Suppressor macrophage treated with lipopolysaccharide for 4 hours (primary cell): ENCODE measurements around the gene PEAK1.

Source experiments
- DNase-seq: peaks from one replicate; pipeline ENCODE4 v3.0.0-alpha.2; 2020

The PEAK1 gene

DNA sequence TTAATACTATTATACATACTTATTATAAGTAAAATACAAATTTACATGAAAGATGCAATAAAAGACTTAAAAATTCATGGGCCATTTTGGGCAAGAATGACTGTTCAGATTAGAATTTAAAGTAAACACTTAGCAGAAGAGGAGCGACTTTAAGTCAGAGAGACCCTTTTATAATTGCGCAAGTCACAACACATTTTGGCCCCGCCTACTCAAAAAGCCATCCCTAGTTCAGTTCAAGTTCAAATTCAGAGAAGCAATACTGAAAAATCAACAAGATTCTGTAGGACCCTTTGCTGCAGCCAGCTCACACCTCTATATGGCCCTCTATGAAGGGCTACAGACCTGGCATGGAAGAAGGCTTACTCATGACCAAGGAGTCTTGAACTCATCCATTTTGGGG is 64.6 kb downstream of the PEAK1 start:
- DNase-seq: no peak

DNA sequence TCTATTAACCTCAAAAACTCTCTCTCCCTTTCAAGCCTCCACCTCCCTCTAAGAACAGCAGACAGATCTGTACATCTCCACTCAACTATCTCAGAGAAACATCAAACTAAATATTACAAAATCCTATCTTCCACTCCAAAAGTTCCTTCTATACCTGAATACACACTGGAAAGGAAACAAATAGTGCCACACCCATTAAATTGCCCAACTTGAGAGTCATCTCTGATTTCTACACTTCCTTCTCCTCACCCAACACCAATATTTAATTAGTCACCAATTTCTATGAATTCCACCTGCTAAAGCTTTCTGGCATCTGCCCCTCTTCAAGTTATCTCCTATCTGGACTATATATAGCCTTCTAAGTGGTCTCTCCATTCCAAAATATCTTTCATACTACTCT is 65.8 kb downstream of the PEAK1 start:
- no peak for DNase-seq

DNA sequence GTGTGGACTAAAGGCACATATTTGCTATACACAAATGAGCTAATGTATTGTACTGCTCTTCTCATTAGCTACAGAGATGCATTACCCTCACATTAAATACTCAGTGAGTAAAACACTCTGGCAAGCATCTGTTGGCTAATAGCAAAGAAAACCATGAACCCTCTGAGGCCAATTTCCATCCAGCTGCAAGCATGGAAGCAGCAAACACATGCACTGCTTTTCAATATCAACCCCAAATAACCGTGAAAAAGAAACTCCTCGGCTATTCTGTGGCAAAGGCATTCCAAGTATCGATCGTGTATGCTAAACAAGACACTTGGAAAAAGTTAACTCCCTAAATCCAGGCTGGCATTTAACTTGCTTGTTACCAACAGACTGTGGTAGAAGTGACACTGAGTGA is 67.0 kb downstream of the PEAK1 start:
- no peak for DNase-seq

DNA sequence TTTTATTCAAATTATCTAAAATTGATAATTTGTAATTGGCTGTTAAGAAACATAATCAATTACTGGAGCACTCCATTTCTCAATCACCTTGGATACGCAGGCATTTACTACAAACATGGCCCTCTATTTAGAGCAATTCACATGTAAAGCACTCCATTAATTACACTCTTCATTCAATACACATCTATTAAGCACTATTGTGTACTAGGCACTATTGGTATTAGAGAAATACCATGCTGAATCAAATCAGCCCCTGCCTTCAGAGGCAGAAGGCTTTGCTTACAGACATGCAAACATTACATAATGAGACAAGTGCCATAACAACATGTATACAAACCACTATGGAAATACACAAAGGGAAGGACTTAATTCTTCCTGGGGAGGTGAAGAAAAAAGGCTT is 69.1 kb downstream of the PEAK1 start:
- DNase-seq: no peak

DNA sequence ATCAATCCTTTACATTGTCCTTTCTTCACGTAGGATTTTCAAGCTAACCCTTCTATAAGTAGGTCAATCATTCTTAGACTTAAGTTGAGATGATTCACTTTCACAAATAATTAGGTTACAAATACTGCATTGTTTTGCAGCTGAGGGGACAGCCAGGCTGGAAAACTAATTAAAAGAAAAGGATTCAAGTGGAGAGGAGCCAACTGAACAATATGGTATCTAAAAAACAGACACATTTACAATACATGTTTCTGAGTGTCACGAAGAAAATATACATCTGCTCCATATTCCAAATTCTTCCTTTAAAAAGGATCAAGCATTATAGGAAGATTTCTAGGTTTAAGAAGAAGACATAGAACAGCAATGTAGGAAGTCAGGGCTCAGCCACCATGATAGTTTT is 70.2 kb downstream of the PEAK1 start:
- no peak for DNase-seq

DNA sequence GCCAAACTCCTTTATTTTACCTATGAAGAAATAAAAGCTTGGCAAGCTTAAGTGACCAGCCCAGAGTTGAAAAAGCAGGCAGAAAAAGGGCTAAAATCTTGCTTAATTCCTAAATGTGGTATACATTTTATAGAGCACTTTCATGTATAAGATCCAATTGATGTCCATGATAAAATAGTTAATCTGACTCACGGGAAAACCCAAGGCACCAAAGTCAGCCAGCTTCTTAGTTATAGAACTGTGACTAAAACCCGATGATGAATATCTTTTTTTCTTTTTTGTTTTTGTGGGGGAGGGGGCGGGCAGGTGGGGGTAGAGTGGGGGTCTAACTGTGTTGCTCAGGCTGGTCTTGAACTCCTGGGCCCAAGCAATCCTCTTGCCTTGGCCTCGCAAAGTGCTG is 71.4 kb downstream of the PEAK1 start:
- DNase-seq: no peak

DNA sequence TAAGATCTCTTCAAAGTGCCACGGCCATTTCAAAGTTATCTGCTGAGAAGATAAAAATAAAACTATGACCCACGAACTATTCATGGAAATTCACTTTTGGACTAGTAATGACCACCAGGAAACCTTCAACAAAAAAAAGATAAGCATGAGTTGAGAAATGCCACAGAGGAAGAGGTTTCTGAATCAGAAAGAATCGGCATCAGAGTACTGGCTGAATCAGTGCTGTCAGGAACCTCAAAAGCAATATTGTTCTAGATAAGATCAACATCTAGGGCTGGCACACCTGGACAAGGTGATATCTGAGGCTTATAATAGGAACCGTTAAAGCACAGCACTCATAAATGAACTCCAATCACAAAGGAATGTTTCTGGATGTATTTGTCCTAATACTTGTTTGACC is 72.7 kb downstream of the PEAK1 start:
- no peak for DNase-seq

DNA sequence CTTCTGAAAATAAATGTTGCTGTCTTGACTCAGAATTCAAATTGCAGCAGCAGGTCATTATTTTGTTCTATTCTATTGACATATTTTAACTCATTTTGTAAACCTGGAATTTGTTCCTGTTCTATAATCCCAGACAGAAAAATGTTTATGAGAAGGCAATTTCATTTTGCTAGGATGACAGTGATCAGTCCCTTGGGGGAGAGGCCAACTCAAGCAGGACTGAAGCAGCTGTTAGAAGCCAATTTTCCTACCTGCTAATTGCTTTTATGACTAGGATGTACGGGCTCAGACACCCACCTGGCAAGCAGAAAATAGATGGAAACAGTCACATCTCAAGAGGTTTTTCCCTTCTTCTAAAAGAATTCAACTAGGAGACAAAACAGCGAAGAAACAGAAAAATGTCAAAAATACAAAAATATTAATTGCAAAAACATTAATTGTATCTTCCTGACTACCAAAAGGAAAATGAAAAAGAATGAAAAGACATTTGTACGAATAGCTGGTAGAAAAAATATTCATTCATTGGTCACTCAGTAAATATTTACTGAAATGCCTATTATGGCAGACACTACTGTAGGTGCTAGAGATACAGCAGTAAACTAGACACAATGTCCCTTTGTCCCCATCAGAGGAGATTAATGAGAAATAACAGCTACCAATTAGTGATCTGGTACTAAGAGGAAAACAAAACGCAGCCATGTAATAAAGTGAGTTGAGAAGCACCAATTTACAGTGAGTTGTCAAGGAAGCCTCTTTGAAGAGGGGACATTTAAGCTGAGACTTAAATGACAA is 73.5 kb downstream of the PEAK1 start:
- DNase-seq: no peak

DNA sequence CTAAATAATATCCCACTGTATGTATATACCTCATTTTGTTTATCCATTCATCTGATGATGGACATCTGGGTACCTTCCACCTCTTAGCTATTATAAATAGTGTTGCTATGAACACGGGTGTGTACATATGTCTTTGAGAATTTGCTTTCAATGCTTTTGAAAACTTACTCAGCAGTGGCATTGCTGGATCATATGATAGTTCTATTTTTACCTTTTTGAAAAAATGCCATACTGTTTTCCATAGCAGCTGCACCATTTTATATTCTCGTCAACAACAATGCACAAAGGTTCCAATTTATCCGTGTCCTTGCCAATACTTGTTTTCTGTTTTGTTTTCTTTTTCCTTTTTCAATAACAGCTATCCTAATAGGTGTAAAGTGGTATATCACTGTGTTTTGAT is 77.1 kb downstream of the PEAK1 start:
- DNase-seq: no peak

DNA sequence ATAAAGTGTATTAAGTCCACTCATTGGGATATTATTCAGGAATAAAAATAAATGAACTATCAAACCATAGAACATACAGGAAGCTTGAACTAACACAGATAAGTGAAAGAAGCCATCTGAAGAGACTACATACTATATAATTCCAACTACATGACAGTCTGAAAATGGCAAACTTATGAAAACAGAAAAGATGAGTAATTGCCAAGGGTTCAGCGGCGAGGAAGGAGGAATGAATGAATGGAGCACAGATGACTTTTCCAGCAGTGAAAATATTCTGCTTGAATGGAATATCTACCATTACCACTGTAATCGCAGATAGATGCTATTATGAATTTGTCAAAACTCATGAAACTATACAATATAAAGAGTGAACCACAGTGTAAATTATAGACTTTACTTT is 79.7 kb downstream of the PEAK1 start:
- DNase-seq: no peak

DNA sequence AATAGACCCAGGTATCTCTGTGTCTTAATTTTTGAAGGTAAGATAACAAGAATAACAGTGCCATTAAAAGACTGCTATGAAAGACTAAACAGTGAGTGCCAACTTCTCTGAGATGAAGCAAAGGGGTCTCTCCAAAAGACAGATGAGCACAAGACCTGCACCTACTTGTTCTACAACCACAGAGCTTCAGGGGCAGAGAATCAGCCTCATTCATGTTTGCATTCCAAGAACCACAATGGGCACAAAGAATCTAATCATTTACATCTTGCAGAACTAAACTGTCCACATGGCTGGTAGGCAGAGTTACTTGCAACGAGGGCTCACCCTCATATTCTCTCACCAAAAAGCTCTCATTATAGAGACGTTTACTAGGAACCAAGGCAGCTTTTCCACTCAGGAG is 83.9 kb downstream of the PEAK1 start:
- DNase-seq: no peak

DNA sequence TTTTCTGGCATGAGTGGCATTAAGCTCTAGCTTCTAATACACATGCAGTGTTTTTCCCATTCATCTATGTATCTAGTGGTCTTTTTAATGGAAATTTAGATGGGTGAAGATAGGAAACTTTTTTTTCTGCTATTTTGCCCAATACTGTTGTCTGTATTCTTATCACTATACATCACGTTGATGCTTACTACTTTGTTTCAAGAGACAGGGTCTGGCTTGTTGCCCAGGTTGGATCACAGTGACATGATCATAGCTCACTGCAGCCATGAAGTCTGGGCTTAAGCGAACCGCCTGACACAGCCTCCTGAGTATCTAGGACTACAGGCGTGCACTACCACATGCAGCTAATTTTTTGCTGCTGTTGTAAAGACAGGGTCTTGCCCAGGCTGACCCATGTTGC is 84.6 kb downstream of the PEAK1 start:
- no peak for DNase-seq

DNA sequence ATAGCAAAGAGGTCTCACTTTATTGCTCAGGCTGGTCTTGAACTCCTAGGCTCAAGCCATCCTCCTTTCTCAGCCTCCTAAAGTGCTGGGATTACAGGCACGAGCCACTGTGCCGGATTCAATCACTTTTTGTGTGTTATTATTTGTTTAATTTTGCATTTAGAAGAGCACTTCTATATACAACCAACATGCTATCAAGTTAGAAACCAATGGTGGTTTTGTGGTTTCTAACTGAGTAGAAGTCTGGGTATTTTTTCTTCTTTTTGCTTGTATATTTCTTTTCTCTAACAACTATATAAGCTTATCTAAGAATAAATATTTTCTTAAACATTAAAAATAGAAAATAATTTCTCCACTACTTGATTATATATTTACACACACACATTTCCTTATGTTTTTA is 86.7 kb downstream of the PEAK1 start:
- no peak for DNase-seq

DNA sequence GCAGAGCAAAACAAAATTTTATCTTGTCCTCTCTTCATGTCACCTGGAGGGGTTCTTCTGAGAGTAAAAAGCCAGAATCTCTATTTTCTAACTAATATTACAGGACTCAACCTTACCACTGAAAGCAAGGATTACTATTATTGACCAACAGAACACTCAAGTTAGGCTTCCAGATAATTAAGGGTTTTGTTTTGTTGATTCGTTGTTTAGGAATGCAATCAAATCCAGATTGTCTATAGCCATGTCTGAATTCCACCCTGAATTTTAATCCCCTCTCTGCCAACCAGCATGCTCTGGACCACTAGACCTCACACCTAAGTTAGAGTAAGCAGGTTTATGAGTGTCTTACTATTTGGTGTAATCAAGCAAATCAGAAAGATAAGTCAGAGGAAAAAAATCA is 90.7 kb downstream of the PEAK1 start:
- no peak for DNase-seq

DNA sequence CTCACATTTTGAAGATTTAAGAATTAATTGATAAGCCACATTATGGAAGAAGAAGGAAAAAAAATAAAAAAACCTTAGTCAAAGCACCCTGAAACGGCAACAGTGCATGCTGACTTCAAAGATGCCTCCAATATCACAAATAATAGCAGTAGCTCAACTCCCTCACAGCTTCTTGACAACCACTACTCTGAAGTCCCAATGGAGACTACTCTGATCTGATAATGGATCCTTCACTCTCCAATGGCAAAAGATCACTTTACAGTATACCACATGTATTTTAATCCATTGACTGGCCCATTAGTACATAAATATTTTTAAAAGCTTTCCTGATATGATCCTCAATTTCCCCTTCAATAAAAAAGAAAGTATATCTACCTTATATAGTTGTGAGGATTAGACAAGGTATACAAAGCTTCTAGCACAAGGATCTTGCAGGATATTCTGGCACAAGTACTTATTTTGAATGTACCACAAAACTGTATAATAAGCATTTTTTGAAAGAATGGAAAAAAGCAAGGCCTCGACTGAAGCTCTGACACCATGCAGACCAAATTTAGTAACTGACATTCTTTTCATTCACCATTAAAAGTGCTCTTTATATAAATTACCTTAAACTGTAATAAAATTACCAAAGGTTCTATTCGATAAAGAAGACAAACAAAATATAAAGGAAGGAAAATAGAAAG is 91.9 kb downstream of the PEAK1 start:
- no peak for DNase-seq

DNA sequence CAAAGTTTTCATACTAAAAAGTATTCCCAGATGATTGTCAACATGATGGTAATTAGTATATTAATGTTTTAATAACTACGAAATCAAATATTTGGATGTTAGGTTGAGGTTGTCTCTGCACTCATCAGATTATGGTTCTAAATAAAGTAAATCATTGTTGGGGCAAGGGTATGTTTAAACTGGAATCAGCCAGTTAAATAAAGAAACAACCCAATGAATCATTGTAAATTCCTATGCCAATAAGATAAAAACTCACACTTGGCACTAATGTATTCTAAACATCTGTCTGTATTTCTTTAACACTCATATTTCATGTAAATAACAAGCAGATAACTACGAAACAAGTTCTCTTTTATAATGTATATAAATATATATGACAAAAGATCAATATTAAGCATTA is 92.7 kb downstream of the PEAK1 start:
- no peak for DNase-seq

DNA sequence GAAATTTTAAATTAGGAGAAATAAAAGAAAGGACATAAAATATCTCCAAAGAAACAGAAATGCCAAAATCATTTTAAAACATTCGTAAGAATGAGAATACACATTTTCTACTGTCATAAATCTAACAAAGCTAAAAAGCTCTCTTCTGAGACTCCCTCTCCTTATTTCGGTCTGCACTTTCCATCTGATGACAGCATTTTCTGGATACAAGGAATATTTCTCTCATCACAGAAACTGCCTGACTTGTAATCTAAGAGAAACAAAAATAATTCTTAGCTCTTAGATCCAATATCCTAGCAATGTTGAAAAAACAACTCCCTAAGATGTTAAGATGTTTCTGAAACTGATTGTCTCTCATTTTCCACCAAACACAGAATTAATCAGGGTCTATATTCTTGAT is 93.5 kb downstream of the PEAK1 start:
- DNase-seq: no peak

DNA sequence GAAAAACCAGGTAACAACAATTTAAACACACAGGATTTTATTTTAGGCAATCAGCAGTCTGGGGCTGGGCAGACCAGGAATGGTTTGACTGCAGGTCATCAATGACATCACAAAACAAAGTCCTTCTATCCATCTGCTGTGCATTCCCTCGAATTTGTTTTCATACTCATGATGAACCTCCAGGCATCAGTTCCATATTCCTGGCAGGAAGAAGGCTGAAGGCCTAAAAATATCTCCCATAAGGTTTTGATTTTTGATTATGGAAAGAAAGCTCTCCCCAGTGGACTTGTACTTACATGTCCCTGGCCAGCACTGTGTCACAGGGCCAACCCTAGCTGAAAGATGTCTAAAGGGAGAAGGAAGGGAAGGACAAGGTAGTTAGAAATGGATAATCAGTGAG is 107.4 kb downstream of the PEAK1 start:
- DNase-seq: no peak

DNA sequence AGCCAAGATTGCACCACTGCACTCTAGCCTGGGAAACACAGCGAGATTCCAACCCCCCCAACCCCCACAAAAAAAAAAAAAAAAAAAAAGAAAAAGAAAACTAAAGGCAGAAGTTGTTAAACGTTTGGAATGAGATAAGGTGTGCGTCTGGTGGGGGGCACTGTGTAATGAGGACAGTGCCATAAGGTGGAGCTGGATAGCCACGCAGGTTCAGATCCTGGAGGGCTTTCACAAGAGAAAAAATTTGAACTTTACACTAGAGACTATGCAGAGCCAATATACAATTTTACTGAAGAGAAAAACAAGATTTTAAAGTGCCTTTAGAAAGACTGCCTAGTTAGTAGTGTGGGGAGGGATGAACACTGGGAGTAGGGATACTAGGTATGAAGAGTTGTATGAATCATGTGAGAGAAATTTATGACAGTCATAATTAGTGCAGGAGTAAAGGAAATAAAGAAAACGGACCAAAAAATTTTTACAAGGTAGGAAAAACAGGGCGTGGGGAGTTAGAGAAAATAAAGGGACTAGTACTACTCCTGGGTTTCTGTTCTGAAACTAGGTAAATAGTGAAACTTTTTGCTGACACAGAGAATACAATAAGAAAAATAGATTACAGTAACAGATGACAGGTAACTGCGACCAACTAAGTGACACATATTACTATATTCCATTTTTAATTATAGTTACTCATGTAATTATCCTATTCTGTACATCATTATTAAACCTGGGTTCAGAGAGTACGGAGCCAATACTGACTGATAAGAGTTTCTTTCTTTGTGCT is 108.1 kb downstream of the PEAK1 start:
- no peak for DNase-seq

DNA sequence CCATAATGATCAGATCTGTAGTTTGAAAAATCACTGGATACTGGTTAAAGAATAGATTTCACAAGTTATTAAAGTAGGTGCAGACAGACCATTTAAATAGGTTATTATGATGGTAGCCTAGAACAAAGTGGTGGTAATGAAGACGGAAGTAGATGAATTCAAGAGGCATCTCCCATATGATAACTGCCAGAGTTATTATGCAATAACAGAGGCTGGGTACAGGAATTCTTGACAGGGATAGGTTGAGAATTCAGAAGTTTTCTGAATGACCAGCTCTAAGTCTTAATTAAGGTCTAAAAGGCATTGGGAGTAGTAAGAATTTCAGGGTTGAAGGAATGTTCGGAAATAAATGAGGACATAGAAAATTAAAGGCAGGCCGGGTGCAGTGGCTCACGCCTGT is 108.9 kb downstream of the PEAK1 start:
- DNase-seq: no peak

DNA sequence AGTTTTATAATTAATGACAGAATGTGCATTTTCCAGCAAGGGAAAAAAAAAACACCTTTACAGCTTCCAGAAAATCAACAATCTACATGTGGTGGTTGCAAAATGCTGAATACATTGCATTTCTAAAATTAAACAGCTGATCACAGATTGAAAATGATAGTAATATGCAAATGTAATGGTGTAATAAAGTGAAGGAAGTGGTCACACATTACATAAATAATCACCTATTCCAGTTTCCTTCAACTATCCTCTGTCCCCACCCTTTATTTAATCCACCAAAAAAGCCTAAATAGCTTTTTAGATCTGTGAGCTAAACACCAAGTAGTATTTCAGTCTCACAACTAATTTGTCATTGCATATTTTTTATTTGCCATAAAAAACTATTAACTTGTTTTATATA is 110.5 kb downstream of the PEAK1 start:
- no peak for DNase-seq

DNA sequence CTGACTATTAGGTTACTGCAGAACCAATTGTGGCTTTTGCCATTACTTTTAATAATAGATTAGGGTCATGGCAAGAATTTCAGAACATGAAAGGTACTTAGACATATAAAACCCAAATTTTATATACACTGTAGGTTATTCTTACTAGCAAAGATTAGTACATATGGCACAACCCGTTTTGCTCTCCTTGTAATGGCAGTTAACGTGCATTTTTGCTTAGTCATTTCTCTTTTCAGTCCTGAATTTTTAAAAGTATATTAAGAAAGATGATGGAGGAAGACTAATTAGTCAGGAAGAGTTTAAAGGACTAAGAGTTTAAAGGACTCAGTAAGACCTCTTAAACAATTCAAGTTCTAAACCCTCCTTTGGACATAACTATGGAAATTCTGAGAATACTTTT is 114.0 kb downstream of the PEAK1 start:
- DNase-seq: no peak

DNA sequence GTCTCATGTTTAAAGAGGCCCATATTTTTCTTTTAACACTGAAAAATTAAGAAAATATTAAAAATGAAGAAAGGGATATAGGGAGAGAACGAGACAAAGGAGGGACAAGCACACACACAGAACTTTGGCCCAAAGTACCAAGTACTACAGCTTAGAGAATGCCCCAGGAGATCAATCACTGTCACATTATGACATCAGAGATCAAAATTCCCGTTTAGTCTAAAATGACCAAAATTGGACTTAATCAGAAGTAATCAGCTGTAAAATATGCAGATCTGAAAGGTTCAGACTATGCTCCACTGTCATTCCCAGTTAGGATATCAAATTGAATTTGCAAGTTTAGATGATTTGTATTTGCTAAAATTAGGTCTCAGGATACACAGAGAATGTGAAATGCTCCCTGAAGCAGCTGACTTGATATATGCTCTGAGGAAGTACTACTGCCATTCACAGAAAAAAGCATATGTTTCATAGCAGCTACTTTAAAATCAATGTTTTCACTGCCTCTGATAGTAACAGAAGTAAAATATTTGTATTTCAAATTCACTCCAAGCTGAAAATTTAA is 123.0 kb downstream of the PEAK1 start:
- no peak for DNase-seq

DNA sequence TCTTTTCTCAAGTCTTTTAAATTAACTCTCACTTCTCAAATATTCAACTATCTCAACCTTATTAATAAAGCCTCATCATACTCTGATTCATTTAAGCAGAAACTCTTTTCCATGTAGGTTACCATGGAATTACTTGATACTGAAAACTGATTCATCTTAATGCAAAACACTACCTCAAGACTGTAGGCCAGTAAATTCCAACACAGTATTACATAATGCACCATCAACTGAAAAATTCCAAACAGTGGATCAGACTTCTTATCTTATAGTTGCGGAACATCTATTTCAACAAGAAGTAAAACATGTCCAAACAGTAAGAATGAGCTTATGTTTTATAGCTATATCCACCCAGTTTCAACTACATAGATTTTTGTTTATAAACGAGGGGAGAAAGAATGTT is 124.5 kb downstream of the PEAK1 start:
- DNase-seq: no peak
